HEK293 (cell line): ENCODE measurements around the gene RNF222.

Experiments
- CTCF ChIA-PET: fragments of 350-600 bp; formaldehyde crosslinking; extraction: SDS; loops from one replicate; lab custom pipeline; 2021; ENCODE audit warnings: antibody characterized with exemption; lab: Yijun Ruan, JAX
- POLR2A ChIA-PET: fragments of 300-600 bp; formaldehyde crosslinking; extraction: SDS; loops from one replicate; lab custom pipeline; 2020; ENCODE audit warnings: antibody characterized with exemption, inconsistent platforms; lab: Yijun Ruan, JAX
- H3K27ac ChIP-seq: fragments of 200-500 bp; sonication (Bioruptor generic); 2 replicates; pipeline ENCODE4 v1.5.1; 2014; ENCODE audit warnings: low read depth, low read length, control low read depth, inconsistent platforms; ENCODE audit errors: extremely low read depth
- H3K36me3 ChIP-seq, 2 experiments: fragments of 200-500 bp in 1 of 2; sonication (Bioruptor generic) in 1 of 2; 1 replicate in 1 of 2; 2 replicates in 1 of 2; pipeline ENCODE4 v1.5.1; 2014 to 2017; ENCODE audit warnings: inconsistent platforms in 2 of 2, low read length in 2 of 2; ENCODE audit not compliant: control insufficient read depth in 2 of 2, insufficient read depth in 1 of 2
- H3K4me1 ChIP-seq: fragments of 200-500 bp; sonication (Bioruptor generic); 2 replicates; pipeline ENCODE4 v1.5.1; 2014; ENCODE audit warnings: mild to moderate bottlenecking, low read length, inconsistent platforms; ENCODE audit not compliant: control insufficient read depth, insufficient read depth
- H3K4me3 ChIP-seq: 2 replicates; pipeline ENCODE4 v1.5.1; 2011; ENCODE audit warnings: low read depth, mild to moderate bottlenecking, control low read depth, low read length, moderate library complexity
- H3K9me3 ChIP-seq: fragments of 200-500 bp; sonication (Bioruptor generic); 2 replicates; pipeline ENCODE4 v1.5.1; 2014; ENCODE audit warnings: low read depth, low read length, inconsistent platforms; ENCODE audit not compliant: control insufficient read depth, insufficient read depth
- GLI4 ChIP-seq: fragments of 450-650 bp; formaldehyde crosslinking; IDR thresholded peaks from 2 replicates; pipeline ENCODE4 v1.5.1; 2016; ENCODE audit warnings: missing biosample characterization, missing genetic modification characterization
- MZF1 ChIP-seq: fragments of 450-650 bp; formaldehyde crosslinking; IDR thresholded peaks from 2 replicates; pipeline ENCODE4 v1.5.1; 2017; ENCODE audit warnings: missing biosample characterization, missing genetic modification characterization, borderline replicate concordance
- PRDM1 ChIP-seq: fragments of 450-650 bp; formaldehyde crosslinking; IDR thresholded peaks from 2 replicates; pipeline ENCODE4; 2016; ENCODE audit warnings: missing biosample characterization, missing genetic modification characterization
- SP2 ChIP-seq: fragments of 450-650 bp; formaldehyde crosslinking; IDR thresholded peaks from 2 replicates; pipeline ENCODE4 v1.5.1; 2016; ENCODE audit warnings: missing biosample characterization, missing genetic modification characterization
- TRIM28 ChIP-seq: IDR thresholded peaks from 2 replicates; pipeline ENCODE4 v1.6.1; 2011; ENCODE audit warnings: low read length, control low read depth, borderline replicate concordance
- YY1 ChIP-seq: fragments of 450-650 bp; formaldehyde crosslinking; IDR thresholded peaks from 2 replicates; pipeline ENCODE4 v1.5.1; 2018; ENCODE audit warnings: missing biosample characterization, missing genetic modification characterization
- ZBTB7A ChIP-seq: fragments of 450-650 bp; formaldehyde crosslinking; IDR thresholded peaks from 2 replicates; pipeline ENCODE4 v1.5.1; 2016; ENCODE audit warnings: low read depth, missing biosample characterization, missing genetic modification characterization
- ZFP3 ChIP-seq: fragments of 450-650 bp; formaldehyde crosslinking; IDR thresholded peaks from 2 replicates; pipeline ENCODE4 v1.5.1; 2016; ENCODE audit warnings: low read depth, missing biosample characterization, missing genetic modification characterization
- ZNF202 ChIP-seq: fragments of 450-650 bp; formaldehyde crosslinking; IDR thresholded peaks from 2 replicates; pipeline ENCODE4 v1.5.1; 2016; ENCODE audit warnings: missing biosample characterization, missing genetic modification characterization, borderline replicate concordance
- ZNF292 ChIP-seq: fragments of 450-650 bp; formaldehyde crosslinking; IDR thresholded peaks from 2 replicates; pipeline ENCODE4 v1.5.1; 2016; ENCODE audit warnings: low read depth, missing biosample characterization, missing genetic modification characterization, borderline replicate concordance
- ZNF324 ChIP-seq: fragments of 450-650 bp; formaldehyde crosslinking; IDR thresholded peaks from 2 replicates; pipeline ENCODE4 v1.5.1; 2016; ENCODE audit warnings: missing biosample characterization, missing genetic modification characterization
- ZNF404 ChIP-seq: fragments of 450-650 bp; formaldehyde crosslinking; IDR thresholded peaks from 2 replicates; pipeline ENCODE4 v1.5.1; 2017; ENCODE audit warnings: missing biosample characterization, missing genetic modification characterization
- ZNF510 ChIP-seq: fragments of 450-650 bp; formaldehyde crosslinking; IDR thresholded peaks from 2 replicates; pipeline ENCODE4 v1.5.1; 2018; ENCODE audit warnings: mild to moderate bottlenecking, missing genetic modification characterization, missing biosample characterization; ENCODE audit not compliant: insufficient replicate concordance
- ZNF624 ChIP-seq: fragments of 450-650 bp; formaldehyde crosslinking; IDR thresholded peaks from 2 replicates; pipeline ENCODE4 v1.5.1; 2017; ENCODE audit warnings: missing biosample characterization, missing genetic modification characterization
- ZNF677 ChIP-seq: fragments of 450-650 bp; IDR thresholded peaks from 2 replicates; pipeline ENCODE4 v1.5.0; 2018; ENCODE audit warnings: missing biosample characterization, mild to moderate bottlenecking, missing genetic modification characterization, moderate library complexity
- TF ChIP-seq, protein P1 (sequence below): fragments of 450-650 bp; formaldehyde crosslinking; IDR thresholded peaks from 2 replicates; pipeline ENCODE4 v1.5.1; 2016; ENCODE audit warnings: missing biosample characterization, missing genetic modification characterization
- TF ChIP-seq, protein P2 (sequence below): sonication (generic); formaldehyde crosslinking; IDR thresholded peaks from 2 replicates; pipeline ENCODE4 v1.8.1; 2022; ENCODE audit warnings: mild to moderate bottlenecking, moderate library complexity, missing genetic modification reagents
- TF ChIP-seq, protein P3 (sequence below): fragments of 450-650 bp; formaldehyde crosslinking; IDR thresholded peaks from 2 replicates; pipeline ENCODE4 v1.5.1; 2017; ENCODE audit warnings: missing biosample characterization, missing genetic modification characterization

The RNF222 gene

DNA sequence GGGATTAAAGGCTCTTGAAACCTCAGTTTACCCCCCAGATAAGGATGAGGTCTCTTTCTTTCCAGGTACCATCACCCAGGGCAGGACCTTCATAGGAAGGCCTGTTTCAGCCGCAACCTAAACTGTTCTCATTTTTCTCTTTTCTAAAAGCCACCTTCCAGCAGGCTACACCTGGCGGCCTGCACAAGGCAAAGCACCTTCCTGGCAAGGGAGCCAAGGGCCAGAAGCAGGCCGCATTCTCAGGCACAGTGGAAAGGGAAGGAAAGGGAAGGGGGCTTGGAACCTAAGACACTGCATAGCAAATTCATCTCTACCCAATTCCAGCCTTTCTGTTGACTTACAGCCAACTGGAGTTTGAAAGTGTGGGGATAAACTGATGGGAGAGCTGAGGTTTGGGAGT, 29.2 kb upstream of the RNF222 start:
- ChIA-PET POLR2A (no interaction called here), CTCF (interaction anchor here (0.7 to 3.0 kb wide), 2 partner anchors 17 to 181 kb away, joined by 3 to 9 read pairs; no protein-coding TSS in a partner anchor)
- no peak overlapping the region for H3K4me3 ChIP-seq
- no peaks in the 10 kb centered on the region for H3K9me3 ChIP-seq
- H3K36me3 ChIP-seq = no peaks in the 10 kb centered on the region
- no peak overlapping the region for H3K27ac ChIP-seq
- no peaks in the 10 kb centered on the region for H3K4me1 ChIP-seq
- TF ChIP-seq, protein P1, sequence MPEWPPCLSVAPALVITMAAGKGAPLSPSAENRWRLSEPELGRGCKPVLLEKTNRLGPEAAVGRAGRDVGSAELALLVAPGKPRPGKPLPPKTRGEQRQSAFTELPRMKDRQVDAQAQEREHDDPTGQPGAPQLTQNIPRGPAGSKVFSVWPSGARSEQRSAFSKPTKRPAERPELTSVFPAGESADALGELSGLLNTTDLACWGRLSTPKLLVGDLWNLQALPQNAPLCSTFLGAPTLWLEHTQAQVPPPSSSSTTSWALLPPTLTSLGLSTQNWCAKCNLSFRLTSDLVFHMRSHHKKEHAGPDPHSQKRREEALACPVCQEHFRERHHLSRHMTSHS = no peak
- TF ChIP-seq ZNF292 (tag by site-specific recombination) = no peak
- TF ChIP-seq ZBTB7A (tag by site-specific recombination) = no peak
- TF ChIP-seq, protein P2, sequence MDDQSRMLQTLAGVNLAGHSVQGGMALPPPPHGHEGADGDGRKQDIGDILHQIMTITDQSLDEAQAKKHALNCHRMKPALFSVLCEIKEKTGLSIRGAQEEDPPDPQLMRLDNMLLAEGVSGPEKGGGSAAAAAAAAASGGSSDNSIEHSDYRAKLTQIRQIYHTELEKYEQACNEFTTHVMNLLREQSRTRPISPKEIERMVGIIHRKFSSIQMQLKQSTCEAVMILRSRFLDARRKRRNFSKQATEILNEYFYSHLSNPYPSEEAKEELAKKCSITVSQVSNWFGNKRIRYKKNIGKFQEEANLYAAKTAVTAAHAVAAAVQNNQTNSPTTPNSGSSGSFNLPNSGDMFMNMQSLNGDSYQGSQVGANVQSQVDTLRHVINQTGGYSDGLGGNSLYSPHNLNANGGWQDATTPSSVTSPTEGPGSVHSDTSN (CRISPR knock-in tag) = no peak
- TF ChIP-seq, protein P3, sequence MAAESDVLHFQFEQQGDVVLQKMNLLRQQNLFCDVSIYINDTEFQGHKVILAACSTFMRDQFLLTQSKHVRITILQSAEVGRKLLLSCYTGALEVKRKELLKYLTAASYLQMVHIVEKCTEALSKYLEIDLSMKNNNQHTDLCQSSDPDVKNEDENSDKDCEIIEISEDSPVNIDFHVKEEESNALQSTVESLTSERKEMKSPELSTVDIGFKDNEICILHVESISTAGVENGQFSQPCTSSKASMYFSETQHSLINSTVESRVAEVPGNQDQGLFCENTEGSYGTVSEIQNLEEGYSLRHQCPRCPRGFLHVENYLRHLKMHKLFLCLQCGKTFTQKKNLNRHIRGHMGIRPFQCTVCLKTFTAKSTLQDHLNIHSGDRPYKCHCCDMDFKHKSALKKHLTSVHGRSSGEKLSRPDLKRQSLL (tag by site-specific recombination) = no peak
- no peak for TF ChIP-seq SP2
- TF ChIP-seq ZNF324 (tag by site-specific recombination) = no peak
- TF ChIP-seq TRIM28 = no peak
- TF ChIP-seq ZNF202 (tag by site-specific recombination) = no peak
- TF ChIP-seq ZNF677 (tag by site-specific recombination) = no peak

DNA sequence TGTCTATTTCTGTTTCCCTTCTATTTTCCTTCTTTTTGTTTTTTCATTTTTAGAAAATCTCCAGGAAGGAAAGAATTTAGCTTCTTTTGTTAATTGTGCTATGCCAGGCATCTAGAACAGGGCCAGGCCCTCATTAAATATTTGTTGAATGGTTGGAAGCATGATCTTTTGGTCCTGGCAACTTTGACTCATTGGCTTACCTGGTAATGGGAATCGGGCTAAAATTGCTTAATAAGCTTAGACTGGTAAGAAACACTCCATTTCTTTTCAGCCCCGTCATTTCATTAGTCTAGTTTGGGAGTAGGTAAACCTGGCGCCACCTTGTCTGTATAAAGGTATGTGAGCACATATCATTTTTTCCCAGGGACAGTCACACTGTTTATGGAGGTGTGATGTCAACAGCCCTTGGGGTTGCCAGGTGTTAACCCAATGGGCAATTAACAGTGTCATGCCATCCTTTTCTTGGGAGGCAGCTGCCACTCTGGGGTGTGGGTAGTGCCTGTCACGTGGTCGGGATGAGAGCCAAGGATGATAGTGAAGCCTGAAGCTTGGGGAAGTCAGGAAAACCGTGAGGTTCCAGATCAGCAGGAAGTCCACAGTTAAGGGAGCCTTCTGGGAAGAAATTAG, 28.6 kb upstream of the RNF222 start:
- TF ChIP-seq MZF1 (tag by site-specific recombination) (no peak), PRDM1 (tag by site-specific recombination) (no peak), ZNF624 (tag by site-specific recombination) (no peak), ZNF510 (tag by site-specific recombination) (no peak), ZFP3 (tag by site-specific recombination) (no peak)
- TF ChIP-seq, all 188 proteins: peak for 0
- CTCF ChIA-PET = interaction anchor here (0.7 to 3.0 kb wide), 2 partner anchors 16 to 182 kb away, joined by 3 to 9 read pairs; no protein-coding TSS in a partner anchor

DNA sequence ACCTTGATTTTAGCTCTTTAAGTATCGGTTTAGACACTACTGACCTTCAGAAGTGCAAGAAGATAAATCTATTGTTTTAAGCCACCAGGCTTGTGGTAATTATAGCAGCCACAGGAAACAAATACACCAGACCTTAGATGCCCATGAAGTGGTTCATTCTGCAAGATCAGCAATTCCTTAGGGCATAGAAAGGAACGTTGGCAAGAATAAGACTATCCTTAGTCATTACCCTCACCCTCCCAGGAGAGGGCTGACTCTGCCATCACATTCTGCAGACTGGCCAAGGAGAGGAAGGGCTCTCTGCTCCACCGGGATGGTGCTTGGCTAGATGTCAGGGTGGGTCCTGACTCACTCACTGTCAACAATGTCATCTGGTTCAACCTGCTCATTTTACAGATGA, 23.9 kb upstream of the RNF222 start:
- Histone ChIP-seq H3K9me3 (no peaks in the 10 kb centered on the region), H3K27ac (no peak overlapping the region), H3K4me3 (no peak overlapping the region), H3K4me1 (no peaks in the 10 kb centered on the region), H3K36me3 (no peaks in the 10 kb centered on the region)
- TF ChIP-seq YY1 (tag by site-specific recombination) = no peak
- no peak for TF ChIP-seq ZNF404 (tag by site-specific recombination)
- TF ChIP-seq ZNF624 (tag by site-specific recombination) = no peak
- TF ChIP-seq GLI4 (tag by site-specific recombination) = no peak
- ChIA-PET CTCF (interaction anchor here (0.7 to 3.8 kb wide), 3 partner anchors 12 to 313 kb away, joined by 5 to 28 read pairs (median 6); no protein-coding TSS in a partner anchor), POLR2A (no interaction called here)

More for the DNA sequence above, 28.6 kb upstream of the RNF222 start:
- no peaks in the 10 kb centered on the region for H3K9me3 ChIP-seq
- POLR2A ChIA-PET = no interaction called here
- H3K4me3 ChIP-seq = no peak overlapping the region
- H3K36me3 ChIP-seq = no peaks in the 10 kb centered on the region
- H3K4me1 ChIP-seq = no peaks in the 10 kb centered on the region
- no peak overlapping the region for H3K27ac ChIP-seq
